GM12874 (cell line): Measurements from ENCODE around the gene SPPL3.

ENCODE experiments used
- TF ChIP-seq, protein P1 (sequence below): IDR thresholded peaks from 2 replicates; pipeline ENCODE4 v1.5.1; 2011; ENCODE audit warnings: low read depth, mild to moderate bottlenecking, control low read depth, low read length, moderate library complexity; ENCODE audit not compliant: insufficient read depth

SPPL3 gene

GRCh38 chr12:120725151-120725658, 179.0 kb downstream of the SPPL3 start:
- TF ChIP-seq, protein P1, sequence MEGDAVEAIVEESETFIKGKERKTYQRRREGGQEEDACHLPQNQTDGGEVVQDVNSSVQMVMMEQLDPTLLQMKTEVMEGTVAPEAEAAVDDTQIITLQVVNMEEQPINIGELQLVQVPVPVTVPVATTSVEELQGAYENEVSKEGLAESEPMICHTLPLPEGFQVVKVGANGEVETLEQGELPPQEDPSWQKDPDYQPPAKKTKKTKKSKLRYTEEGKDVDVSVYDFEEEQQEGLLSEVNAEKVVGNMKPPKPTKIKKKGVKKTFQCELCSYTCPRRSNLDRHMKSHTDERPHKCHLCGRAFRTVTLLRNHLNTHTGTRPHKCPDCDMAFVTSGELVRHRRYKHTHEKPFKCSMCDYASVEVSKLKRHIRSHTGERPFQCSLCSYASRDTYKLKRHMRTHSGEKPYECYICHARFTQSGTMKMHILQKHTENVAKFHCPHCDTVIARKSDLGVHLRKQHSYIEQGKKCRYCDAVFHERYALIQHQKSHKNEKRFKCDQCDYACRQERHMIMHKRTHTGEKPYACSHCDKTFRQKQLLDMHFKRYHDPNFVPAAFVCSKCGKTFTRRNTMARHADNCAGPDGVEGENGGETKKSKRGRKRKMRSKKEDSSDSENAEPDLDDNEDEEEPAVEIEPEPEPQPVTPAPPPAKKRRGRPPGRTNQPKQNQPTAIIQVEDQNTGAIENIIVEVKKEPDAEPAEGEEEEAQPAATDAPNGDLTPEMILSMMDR, result no peak

GRCh38 chr12:120724720-120725119, 179.4 kb downstream of the SPPL3 start:
- TF ChIP-seq, protein P1, result no peak

DNA sequence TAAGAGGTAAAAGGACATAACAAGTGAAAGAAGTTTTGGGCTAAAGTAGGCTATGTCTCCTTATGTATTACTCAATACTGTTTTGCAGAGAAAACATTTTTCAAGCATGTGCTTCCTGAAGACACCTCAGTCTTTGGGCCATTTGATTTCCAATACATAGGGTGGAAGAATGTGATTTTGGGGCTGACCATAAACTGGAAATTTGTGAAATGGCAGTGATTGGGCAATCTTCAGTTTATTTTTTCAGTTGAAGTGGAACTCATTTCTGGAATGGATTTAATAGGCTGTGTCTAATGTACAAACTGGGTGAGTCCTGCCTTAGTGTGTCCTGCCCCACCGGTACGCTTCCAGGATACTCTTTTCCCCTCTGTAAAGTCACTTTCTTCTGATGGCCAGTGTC, 181.4 kb downstream of the SPPL3 start:
- TF ChIP-seq, protein P1, result no peak

- TF ChIP-seq, protein P1, result no peak
Measured at GRCh38 chr12:120721866-120722265, 182.3 kb downstream of the SPPL3 start.

DNA sequence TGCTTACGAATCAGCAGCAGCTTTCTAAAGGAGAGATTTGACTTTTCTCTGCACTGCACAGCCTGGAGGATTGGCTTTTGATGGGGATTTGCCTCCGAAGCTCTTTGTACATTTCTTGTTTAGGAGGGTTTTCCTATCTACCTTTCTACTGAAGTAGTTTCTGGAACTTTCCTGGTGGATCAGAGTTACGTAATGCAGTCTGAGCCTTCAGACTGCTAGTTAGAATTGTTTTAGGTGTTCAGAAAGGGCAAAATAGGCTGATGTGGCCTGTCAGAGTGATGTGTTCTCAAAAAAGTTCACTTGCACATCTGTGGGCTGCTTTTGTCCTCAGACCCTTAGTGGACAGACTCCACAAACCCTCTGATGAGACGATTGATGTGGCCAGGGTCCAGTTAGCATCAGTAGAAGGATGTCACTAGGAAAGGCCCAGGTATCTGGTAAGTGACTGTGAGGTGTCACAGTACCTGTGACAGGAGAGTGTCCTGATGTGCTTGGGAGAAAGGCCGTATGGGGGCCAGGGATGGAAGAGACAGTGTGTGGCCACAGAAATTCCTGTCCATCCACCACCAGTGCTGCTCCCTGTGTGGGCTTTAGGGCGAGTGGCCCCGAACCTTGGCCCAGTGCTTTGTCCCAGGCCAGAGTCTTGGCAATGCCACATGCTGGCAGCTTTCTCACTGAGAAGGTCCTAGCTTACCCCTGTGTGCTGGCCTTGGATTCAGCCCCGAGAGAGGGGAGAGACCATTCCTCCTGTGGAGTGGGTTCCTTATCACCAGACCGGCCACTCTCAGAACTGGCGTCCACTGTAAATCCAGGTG, 183.0 kb downstream of the SPPL3 start:
- TF ChIP-seq, protein P1, result no peak

GRCh38 chr12:120720234-120720986, 183.7 kb downstream of the SPPL3 start:
- TF ChIP-seq, protein P1, result no peak

- TF ChIP-seq, protein P1, result no peak
Measured at GRCh38 chr12:120719496-120720233, 184.5 kb downstream of the SPPL3 start.
